NK-92 treated with Interleukin-12 subunit alpha and Interleukin-12 subunit beta, amount 100 ng/mL, for 24 hours (cell line): ENCODE results near the gene OPA1.

Experiments
- DNase-seq: peaks from one replicate; lab custom pipeline; 2025; lab: John Stamatoyannopoulos, UW

OPA1 gene

GRCh38 chr3:193648542-193649076, 55.6 kb downstream of the OPA1 start:
- no peak for DNase-seq

- no peak for DNase-seq
Observed at GRCh38 chr3:193650585-193650984, 57.6 kb downstream of the OPA1 start.

- no peak for DNase-seq
Observed at GRCh38 chr3:193655831-193656433, 62.9 kb downstream of the OPA1 start.

- no peak for DNase-seq
Observed at GRCh38 chr3:193656445-193656844, 63.4 kb downstream of the OPA1 start.

- no peak for DNase-seq
Observed at GRCh38 chr3:193656878-193657282, 63.9 kb downstream of the OPA1 start.

- no peak for DNase-seq
Observed at GRCh38 chr3:193660171-193660570, 67.2 kb downstream of the OPA1 start.

- no peak for DNase-seq
Observed at GRCh38 chr3:193660698-193661411, 67.8 kb downstream of the OPA1 start.

GRCh38 chr3:193662757-193663322, 69.8 kb downstream of the OPA1 start:
- no peak for DNase-seq

- DNase-seq = no peak
Observed at GRCh38 chr3:193665370-193665989, 72.5 kb downstream of the OPA1 start.

GRCh38 chr3:193673845-193674244, 80.8 kb downstream of the OPA1 start:
- DNase-seq = no peak

GRCh38 chr3:193674714-193675113, 81.7 kb downstream of the OPA1 start:
- no peak for DNase-seq

- no peak for DNase-seq
Observed at GRCh38 chr3:193677734-193678133, 84.7 kb downstream of the OPA1 start.

- no peak for DNase-seq
Observed at GRCh38 chr3:193680220-193680619, 87.2 kb downstream of the OPA1 start.

- DNase-seq = no peak
Observed at GRCh38 chr3:193681631-193682030, 88.6 kb downstream of the OPA1 start.

GRCh38 chr3:193686665-193687483, 93.9 kb downstream of the OPA1 start:
- no peak for DNase-seq

- DNase-seq = no peak
Observed at GRCh38 chr3:193688834-193689714, 96.1 kb downstream of the OPA1 start.

- DNase-seq = no peak
Observed at GRCh38 chr3:193693774-193694173, 100.8 kb downstream of the OPA1 start.

GRCh38 chr3:193701953-193702635, 109.1 kb downstream of the OPA1 start:
- DNase-seq = no peak

GRCh38 chr3:193702967-193703366, 110.0 kb downstream of the OPA1 start:
- no peak for DNase-seq

GRCh38 chr3:193704431-193704830, 111.4 kb downstream of the OPA1 start:
- DNase-seq = no peak
